Measurements from ENCODE around the gene ST6GALNAC3.

GRCh38 chr1:76474922-76475321 is 400.4 kb downstream of the ST6GALNAC3 start:
- TF ChIP-seq CTCF (conservative IDR thresholded peaks at IDR 0.05; ENCODE audit: low read length) (no peak), EZH2phosphoT487 (IDR thresholded peaks at IDR 0.05; ENCODE audit: borderline replicate concordance, low read depth, low read length) (no peak)

Data from OCI-LY7 (cell line).